ENCODE data around the gene UBA6. TPM values are rescaled to one million over a fixed set of nuclear protein-coding genes. Genes with fewer than 3 reads are reported as not detected.

The UBA6 gene
- total and polyA plus RNA-seq, 2 of the 4 experiments (the other 2 are of a cell fraction), result 29.2 to 268 TPM

DNA sequence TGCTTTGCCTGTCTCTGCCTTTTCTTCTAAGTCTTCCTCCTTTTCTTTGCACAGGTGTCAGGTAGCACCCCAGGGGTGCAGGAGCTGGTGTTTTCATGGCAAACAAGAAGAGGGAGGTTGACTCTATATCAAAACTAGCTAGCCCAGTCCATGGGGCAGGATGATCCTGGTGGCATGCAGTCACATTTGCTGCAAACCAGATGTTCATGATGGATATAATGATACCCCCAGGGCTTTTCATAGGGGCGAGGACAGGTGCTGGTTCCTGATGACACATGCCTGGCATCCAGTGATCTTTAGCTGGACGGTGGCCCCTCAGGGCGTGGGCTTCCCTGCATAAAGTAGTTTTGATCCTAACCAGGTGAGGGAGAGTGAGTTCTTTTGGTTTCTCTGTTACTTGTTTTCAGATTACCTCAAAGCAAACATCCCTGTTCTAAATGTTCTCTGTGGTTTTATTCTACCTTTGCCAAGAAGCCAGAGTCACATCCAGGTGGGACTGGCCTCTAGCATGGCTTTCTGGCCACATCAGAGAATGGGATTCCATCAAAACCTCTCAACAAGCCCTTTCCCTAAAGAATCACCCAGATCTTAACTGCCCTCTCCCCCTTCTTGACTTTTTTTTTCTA lies 11.2 kb upstream of the UBA6 start:
- Histone ChIP-seq H3K18ac (ENCODE audit: low read depth, low read length) (no peak overlapping the region), H3K14ac (replicated peaks; ENCODE audit: low read depth, low read length) (no peak overlapping the region), H3K27me3 (ENCODE audit: control insufficient read depth, insufficient read depth, low read length) (no peaks in the 10 kb centered on the region), H2BK15ac (ENCODE audit: low read depth, low read length) (no peak overlapping the region), H2AFZ (replicated peaks; ENCODE audit: low read length, poor library complexity) (no peak overlapping the region), H4K8ac (ENCODE audit: low read depth in 2 of 2, low read length in 2 of 2) (no peak overlapping the region), H4K5ac (ENCODE audit: low read depth, low read length) (no peak overlapping the region), H2AK5ac (ENCODE audit: low read depth, low read length) (no peak overlapping the region), H3K79me1 (ENCODE audit: low read depth in 1 of 2, low read length in 2 of 2) (peaks cover 14 to 28% of the 10 kb centered on the region in 2 experiments), H3K56ac (ENCODE audit: extremely low read depth, insufficient read depth, low read length) (no peak overlapping the region), H2AK9ac (replicated peaks; ENCODE audit: low read depth, low read length, poor library complexity) (no peak overlapping the region), H2BK120ac (ENCODE audit: low read depth, low read length) (no peak overlapping the region), H3K23ac (ENCODE audit: low read depth, low read length) (no peak overlapping the region), H3K9me1 (ENCODE audit: insufficient read depth, low read length) (peaks cover 12% of the 10 kb centered on the region; the same call in 1 of the 2 replicates), H4K20me1 (ENCODE audit: insufficient read depth, low read length) (0 out of 2 replicates have a peak, but pooled peaks cover 5% of the 10 kb centered on the region), H3K27ac (ENCODE audit: insufficient read depth, low read length) (no peak overlapping the region), H2BK5ac (ENCODE audit: low read depth, low read length, poor library complexity, severe bottlenecking) (no peak overlapping the region), H3K4me2 (ENCODE audit: low read depth, low read length) (no peak overlapping the region), H4K91ac (ENCODE audit: insufficient read depth, low read depth, low read length) (no peak overlapping the region), H3K4ac (ENCODE audit: low read depth, low read length) (no peak overlapping the region), H3K4me3 (ENCODE audit: insufficient read depth, low read depth, low read length) (no peak overlapping the region), H3K9me3 (ENCODE audit: control insufficient read depth, insufficient read depth, low read length) (no peaks in the 10 kb centered on the region), H3K9ac (ENCODE audit: low read depth, low read length) (no peak overlapping the region), H3K36me3 (ENCODE audit: control insufficient read depth, insufficient read depth, low read length) (no peaks in the 10 kb centered on the region), H2BK20ac (ENCODE audit: low read depth, low read length) (no peak overlapping the region), H3K4me1 (ENCODE audit: control insufficient read depth, insufficient read depth, low read length) (peaks cover 8% of the 10 kb centered on the region)
- CTCF ChIA-PET, result no interaction called here
- intact Hi-C loops (cut with micrococcal nuclease) (no loop called here), in situ Hi-C loops (cut with MboI; ENCODE audit: low sequenced_read_pairs) (no loop called here), dilution Hi-C loops (cut with HindIII; ENCODE audit: low sequenced_read_pairs, unreplicated experiment) (no loop called here)
- POLR2A ChIA-PET (ENCODE audit: unreplicated experiment), result no interaction called here
- BruUV-seq (replicated peaks), result no TSS peak
- WGBS, 2 experiments (ENCODE audit: extremely low coverage in 2 of 2, insufficient read length in 1 of 2), result no CpG with 5 or more reads among the region's 3 CpGs
- DNase-seq (no peak), ATAC-seq (ENCODE audit: low read depth) (no peak)
- TF ChIP-seq, protein P1, sequence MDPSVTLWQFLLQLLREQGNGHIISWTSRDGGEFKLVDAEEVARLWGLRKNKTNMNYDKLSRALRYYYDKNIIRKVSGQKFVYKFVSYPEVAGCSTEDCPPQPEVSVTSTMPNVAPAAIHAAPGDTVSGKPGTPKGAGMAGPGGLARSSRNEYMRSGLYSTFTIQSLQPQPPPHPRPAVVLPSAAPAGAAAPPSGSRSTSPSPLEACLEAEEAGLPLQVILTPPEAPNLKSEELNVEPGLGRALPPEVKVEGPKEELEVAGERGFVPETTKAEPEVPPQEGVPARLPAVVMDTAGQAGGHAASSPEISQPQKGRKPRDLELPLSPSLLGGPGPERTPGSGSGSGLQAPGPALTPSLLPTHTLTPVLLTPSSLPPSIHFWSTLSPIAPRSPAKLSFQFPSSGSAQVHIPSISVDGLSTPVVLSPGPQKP (IDR thresholded peaks at IDR 0.05; ENCODE audit: borderline replicate concordance, low read depth, low read length), result no peak
- TF ChIP-seq NFE2L2 (IDR thresholded peaks at IDR 0.05; ENCODE audit: low read depth, low read length) (no peak), MAFK (IDR thresholded peaks at IDR 0.05; ENCODE audit: low read depth, low read length) (no peak), POLR2A (IDR thresholded peaks at IDR 0.05; ENCODE audit: low read depth, low read length) (no peak), CEBPB (IDR thresholded peaks at IDR 0.05; ENCODE audit: low read depth, low read length) (no peak), FOS (IDR thresholded peaks at IDR 0.05; ENCODE audit: low read depth, low read length) (no peak), RAD21 (IDR thresholded peaks at IDR 0.05; ENCODE audit: low read length) (no peak), SMC3 (IDR thresholded peaks at IDR 0.05; ENCODE audit: low read depth, low read length) (no peak), CHD1 (IDR thresholded peaks at IDR 0.05; ENCODE audit: low read depth, low read length) (no peak), BHLHE40 (IDR thresholded peaks at IDR 0.05; ENCODE audit: low read depth, low read length) (no peak), MAZ (IDR thresholded peaks at IDR 0.05; ENCODE audit: borderline replicate concordance, low read depth, low read length) (no peak), RFX5 (IDR thresholded peaks at IDR 0.05; ENCODE audit: low read depth, low read length) (no peak), MXI1 (IDR thresholded peaks at IDR 0.05; ENCODE audit: borderline replicate concordance, low read depth, low read length) (no peak), RCOR1 (IDR thresholded peaks at IDR 0.05; ENCODE audit: insufficient replicate concordance, low read length) (no peak)
- TF ChIP-seq, protein P2, sequence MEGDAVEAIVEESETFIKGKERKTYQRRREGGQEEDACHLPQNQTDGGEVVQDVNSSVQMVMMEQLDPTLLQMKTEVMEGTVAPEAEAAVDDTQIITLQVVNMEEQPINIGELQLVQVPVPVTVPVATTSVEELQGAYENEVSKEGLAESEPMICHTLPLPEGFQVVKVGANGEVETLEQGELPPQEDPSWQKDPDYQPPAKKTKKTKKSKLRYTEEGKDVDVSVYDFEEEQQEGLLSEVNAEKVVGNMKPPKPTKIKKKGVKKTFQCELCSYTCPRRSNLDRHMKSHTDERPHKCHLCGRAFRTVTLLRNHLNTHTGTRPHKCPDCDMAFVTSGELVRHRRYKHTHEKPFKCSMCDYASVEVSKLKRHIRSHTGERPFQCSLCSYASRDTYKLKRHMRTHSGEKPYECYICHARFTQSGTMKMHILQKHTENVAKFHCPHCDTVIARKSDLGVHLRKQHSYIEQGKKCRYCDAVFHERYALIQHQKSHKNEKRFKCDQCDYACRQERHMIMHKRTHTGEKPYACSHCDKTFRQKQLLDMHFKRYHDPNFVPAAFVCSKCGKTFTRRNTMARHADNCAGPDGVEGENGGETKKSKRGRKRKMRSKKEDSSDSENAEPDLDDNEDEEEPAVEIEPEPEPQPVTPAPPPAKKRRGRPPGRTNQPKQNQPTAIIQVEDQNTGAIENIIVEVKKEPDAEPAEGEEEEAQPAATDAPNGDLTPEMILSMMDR (conservative IDR thresholded peaks at IDR 0.05; ENCODE audit: low read depth, low read length), result no peak
- TF ChIP-seq, protein P3, sequence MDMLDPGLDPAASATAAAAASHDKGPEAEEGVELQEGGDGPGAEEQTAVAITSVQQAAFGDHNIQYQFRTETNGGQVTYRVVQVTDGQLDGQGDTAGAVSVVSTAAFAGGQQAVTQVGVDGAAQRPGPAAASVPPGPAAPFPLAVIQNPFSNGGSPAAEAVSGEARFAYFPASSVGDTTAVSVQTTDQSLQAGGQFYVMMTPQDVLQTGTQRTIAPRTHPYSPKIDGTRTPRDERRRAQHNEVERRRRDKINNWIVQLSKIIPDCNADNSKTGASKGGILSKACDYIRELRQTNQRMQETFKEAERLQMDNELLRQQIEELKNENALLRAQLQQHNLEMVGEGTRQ (IDR thresholded peaks at IDR 0.05; ENCODE audit: low read depth, low read length), result no peak
